Effector memory CD8-positive, alpha-beta T cell (primary cell): ENCODE data around the gene SLC38A2.
A peak's percentile ranks its signal among the peaks of the same experiment; 100 is the strongest.
"Not testable (repeated sequence)": the region's sequence is repeated elsewhere in the genome, so short reads cannot be mapped to it uniquely, and the experiment has no call there.

Experiments used
- ATAC-seq: fragments of 150-1000 bp; cut with Tn5 transposase; replicated peaks from 2 replicates; pipeline ENCODE4 v1.10.0; 2021; ENCODE audit warnings: mild to moderate bottlenecking, moderate library complexity
- DNase-seq, 3 experiments: peaks; one replicate each; pipeline ENCODE4 v3.0.0; 2021
- H3K27ac Mint-ChIP-seq, 2 donors: one replicate each; pipeline ENCODE4 v1.8.0; 2022; ENCODE audit warnings: mild to moderate bottlenecking in 2 of 2, mixed read lengths in 2 of 2, moderate library complexity in 2 of 2
- H3K27me3 Mint-ChIP-seq, 2 donors: one replicate each; pipeline ENCODE4 v1.8.0; 2022; ENCODE audit warnings: mixed read lengths in 2 of 2
- H3K36me3 Mint-ChIP-seq: one replicate; pipeline ENCODE4 v1.8.0; 2022; ENCODE audit warnings: mild to moderate bottlenecking, moderate library complexity, mixed read lengths; ENCODE audit not compliant: insufficient read depth
- H3K4me1 Mint-ChIP-seq, 2 donors: one replicate each; pipeline ENCODE4 v1.8.0; 2022; ENCODE audit warnings: low read depth in 2 of 2, mixed read lengths in 2 of 2
- H3K4me3 Mint-ChIP-seq, 2 donors: one replicate each; pipeline ENCODE4 v1.8.0; 2022; ENCODE audit warnings: mild to moderate bottlenecking in 2 of 2, mixed read lengths in 2 of 2, moderate library complexity in 2 of 2
- H3K9me3 Mint-ChIP-seq, 2 donors: one replicate each; pipeline ENCODE4 v1.8.0; 2022; ENCODE audit warnings: mixed read lengths in 2 of 2

Gene SLC38A2

DNA sequence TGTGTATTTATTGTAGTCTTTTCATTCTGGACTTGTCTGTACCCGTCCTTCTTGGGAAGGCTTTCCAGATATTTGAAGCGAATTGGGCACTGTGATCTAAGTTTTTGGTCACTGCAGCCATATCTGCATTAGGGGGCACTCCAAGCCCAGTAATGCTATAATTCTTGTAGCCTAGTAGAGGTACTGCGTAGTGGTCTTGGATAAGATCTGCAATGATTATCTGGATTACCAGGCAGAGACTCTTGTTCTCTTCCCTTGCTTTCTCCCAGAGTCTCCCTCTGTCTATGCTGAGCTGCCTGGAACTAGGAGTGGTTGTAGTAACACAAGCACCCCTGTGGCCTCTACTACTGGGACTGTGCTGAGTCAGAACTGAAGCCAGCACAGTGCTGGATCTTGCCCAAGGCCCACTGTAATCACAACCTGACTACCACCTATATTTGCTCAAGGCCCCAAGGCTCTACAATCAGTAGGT, 30.0 kb downstream of the SLC38A2 start:
- Mint-ChIP-seq H3K4me3 (no peak overlapping the region), H3K9me3 (no peaks in the 10 kb centered on the region), H3K36me3 (no peaks in the 10 kb centered on the region), H3K27me3 (peaks cover 27 to 31% of the 10 kb centered on the region in 2 donors), H3K4me1 (no peaks in the 10 kb centered on the region), H3K27ac (peak overlapping the region in 1 of 2 donors; percentile 60)
- peak; percentile 25 to 37 (median 33) for DNase-seq
- peak; percentile 56 for ATAC-seq

DNA sequence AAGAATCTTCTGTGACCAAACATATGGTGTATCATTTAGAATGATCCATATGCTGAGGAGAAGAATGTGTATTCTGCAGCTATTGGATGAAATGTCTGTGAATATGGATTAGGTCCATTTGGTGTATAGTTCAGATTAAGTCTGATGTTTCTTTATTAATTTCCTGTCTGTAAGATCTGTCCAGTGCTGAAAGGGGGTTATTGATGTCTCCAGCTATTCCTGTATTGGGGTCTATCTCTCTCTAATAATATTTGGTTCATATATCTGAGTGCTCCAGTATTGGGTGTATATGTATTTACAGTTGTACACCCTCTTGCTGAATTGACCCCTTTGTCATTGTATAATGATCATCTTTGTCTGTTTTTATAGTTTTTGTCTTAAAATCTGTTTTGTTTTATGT, 33.5 kb downstream of the SLC38A2 start:
- no peaks in the 10 kb centered on the region for H3K9me3 Mint-ChIP-seq
- H3K27me3 Mint-ChIP-seq, result peaks cover 31 to 33% of the 10 kb centered on the region in 2 donors
- H3K27ac Mint-ChIP-seq, result no peak overlapping the region
- no peaks in the 10 kb centered on the region for H3K36me3 Mint-ChIP-seq
- H3K4me3 Mint-ChIP-seq, result no peak overlapping the region
- DNase-seq (no peak), ATAC-seq (no peak)
- no peaks in the 10 kb centered on the region for H3K4me1 Mint-ChIP-seq

DNA sequence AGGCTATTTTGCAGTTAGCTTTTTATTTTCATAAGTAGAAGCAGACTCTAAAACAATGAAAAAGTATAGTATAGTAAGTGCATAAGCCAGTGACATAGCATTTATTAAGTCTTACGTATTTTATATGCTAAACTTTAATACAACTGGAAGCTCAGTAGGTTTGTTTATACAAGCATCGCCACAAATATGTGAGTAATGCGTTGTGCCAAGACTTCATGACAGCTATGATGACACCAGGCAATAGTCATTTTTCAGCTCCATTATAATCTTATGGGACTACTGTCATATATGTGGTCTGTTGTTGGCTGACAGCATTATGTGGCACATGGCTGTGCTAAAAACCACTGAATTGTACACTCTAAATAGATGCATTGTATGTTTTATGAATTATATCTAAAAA, 40.3 kb downstream of the SLC38A2 start:
- ATAC-seq, result no peak
- no peak for DNase-seq
- H3K4me1 Mint-ChIP-seq, result no peaks in the 10 kb centered on the region
- H3K27me3 Mint-ChIP-seq, result peaks cover 6 to 16% of the 10 kb centered on the region in 2 donors
- H3K36me3 Mint-ChIP-seq, result peaks cover 4% of the 10 kb centered on the region
- no peak overlapping the region for H3K27ac Mint-ChIP-seq
- H3K4me3 Mint-ChIP-seq, result no peak overlapping the region
- peaks cover 2 to 15% of the 10 kb centered on the region in 2 donors for H3K9me3 Mint-ChIP-seq

DNA sequence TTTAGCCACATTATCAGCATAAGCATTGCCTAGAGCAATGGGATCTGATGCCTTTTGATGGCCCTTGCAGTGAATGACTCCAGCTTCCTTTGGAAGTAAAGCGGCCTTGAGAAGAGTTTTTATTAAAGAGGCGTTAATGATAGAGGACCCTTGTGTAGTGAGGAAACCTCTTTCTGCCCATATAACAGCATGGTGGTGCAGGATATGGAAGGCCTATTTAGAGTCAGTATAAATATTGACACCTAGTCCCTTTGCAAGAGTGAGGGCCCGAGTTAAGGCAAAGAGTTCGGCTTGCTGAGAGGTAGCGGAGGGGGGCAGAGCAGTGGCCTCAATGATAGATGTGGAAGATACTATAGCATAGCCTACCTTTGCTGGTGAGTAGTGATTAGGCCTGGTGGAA, 47.5 kb downstream of the SLC38A2 start:
- H3K36me3 Mint-ChIP-seq, ATAC-seq, DNase-seq, H3K9me3 Mint-ChIP-seq, H3K27ac Mint-ChIP-seq, H3K4me3 Mint-ChIP-seq, H3K4me1 Mint-ChIP-seq: not testable (repeated sequence)
- peaks cover 8 to 14% of the 10 kb centered on the region in 2 donors for H3K27me3 Mint-ChIP-seq

DNA sequence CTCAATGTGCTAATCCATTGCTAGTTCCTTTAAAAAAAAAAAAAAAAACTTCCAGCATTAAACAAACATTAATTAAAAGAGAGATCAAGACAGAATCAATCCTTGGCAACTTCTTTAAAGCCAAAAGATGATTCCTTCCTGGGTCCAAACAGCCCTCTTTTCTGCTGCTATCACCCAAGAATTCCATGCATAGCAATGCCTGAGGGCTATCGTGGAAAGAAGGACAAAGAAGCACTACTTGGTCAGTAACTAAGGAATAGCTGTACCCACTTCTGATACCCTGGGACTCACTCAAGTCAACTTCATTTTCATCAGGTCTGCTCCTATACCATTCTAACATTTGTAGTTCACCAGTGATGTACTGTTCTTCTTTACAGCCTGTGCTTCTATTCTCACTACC, 51.8 kb downstream of the SLC38A2 start:
- ATAC-seq (no peak), DNase-seq (no peak)
- Mint-ChIP-seq H3K36me3 (no peaks in the 10 kb centered on the region), H3K4me3 (no peak overlapping the region), H3K27ac (no peak overlapping the region), H3K9me3 (no peaks in the 10 kb centered on the region), H3K4me1 (no peaks in the 10 kb centered on the region), H3K27me3 (peaks cover 16 to 22% of the 10 kb centered on the region in 2 donors)

DNA sequence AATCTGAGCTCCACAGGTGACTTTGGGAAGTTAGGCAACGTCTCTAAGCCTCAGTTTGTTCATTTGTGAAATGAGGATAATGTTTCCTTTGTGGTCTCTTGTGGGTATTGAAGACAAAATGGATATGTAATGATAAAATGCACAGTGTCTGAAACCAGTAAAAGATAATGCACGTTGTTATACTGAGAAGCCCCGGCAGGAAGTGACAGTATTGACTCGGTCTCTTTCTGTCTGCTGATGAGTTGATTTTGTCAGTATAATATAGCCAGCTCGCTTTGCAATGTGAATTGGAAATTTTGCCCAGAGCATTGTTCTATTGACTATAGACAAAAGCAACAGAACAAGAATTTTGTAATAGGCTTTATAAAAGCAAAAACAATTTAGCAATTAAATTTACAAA, 54.5 kb downstream of the SLC38A2 start:
- no peak overlapping the region for H3K4me3 Mint-ChIP-seq
- no peaks in the 10 kb centered on the region for H3K9me3 Mint-ChIP-seq
- H3K27me3 Mint-ChIP-seq, result peaks cover 27 to 31% of the 10 kb centered on the region in 2 donors
- H3K27ac Mint-ChIP-seq, result no peak overlapping the region
- no peaks in the 10 kb centered on the region for H3K4me1 Mint-ChIP-seq
- ATAC-seq, result no peak
- no peaks in the 10 kb centered on the region for H3K36me3 Mint-ChIP-seq
- no peak for DNase-seq
